Activated CD4-positive, CD25-positive, alpha-beta regulatory T cell treated with anti-CD3 and anti-CD28 coated beads, Interleukin-2, amount 50 U/mL, for 72 hours (primary cell): ENCODE measurements around the gene CPAMD8.
"Not testable (repeated sequence)": the region's sequence is repeated elsewhere in the genome, so short reads cannot be mapped to it uniquely, and the experiment has no call there.

Experiments used
- DNase-seq: peaks from one replicate; pipeline ENCODE4 v3.0.0; 2021

CPAMD8 gene

GRCh38 chr19:16944626-16945363 lies 81.8 kb downstream of the CPAMD8 start:
- DNase-seq, result no peak

GRCh38 chr19:16943942-16944625 lies 82.5 kb downstream of the CPAMD8 start:
- no peak for DNase-seq

GRCh38 chr19:16943090-16943489 lies 83.5 kb downstream of the CPAMD8 start:
- DNase-seq, result not testable (repeated sequence)

DNA sequence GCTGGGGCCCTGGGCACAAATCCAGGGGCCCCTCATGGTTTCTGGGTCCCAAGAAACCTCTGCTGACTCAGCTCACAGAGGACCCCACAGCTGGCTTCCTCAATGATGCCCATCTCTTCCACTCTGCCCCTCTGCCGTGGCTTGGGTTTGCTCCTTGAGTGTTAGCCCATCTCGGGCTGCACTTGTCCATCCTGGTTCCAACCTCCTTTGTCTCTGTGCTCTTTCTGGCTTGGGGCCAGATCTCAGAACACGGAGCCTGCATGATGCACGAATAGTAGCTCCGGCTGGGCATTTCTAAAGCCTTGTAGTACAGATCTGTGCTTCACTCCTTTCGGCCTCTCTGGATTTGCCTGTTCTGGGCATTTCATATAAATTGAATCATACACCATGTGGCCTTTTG lies 84.0 kb downstream of the CPAMD8 start:
- no peak for DNase-seq

DNA sequence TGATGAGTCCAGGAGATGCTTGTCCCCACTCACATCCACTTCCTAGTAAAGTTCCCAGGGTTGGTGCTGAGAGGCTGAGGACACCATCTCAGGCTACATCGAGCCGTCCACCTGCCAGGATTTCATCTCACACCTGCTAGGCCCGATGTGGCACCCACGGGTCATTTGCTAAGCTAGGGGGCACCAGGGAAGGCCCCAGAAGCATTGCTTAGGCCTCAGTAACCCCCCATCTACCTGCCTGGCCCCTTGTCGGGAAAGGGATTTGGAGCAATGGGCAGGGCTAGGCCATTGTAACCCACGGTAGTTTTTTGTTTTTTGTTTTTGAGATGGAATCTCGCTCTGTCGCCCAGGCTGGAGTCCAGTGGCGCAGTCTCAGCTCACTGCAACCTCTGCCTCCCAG lies 86.0 kb downstream of the CPAMD8 start:
- no peak for DNase-seq

GRCh38 chr19:16940063-16940462 lies 86.5 kb downstream of the CPAMD8 start:
- not testable (repeated sequence) for DNase-seq

DNA sequence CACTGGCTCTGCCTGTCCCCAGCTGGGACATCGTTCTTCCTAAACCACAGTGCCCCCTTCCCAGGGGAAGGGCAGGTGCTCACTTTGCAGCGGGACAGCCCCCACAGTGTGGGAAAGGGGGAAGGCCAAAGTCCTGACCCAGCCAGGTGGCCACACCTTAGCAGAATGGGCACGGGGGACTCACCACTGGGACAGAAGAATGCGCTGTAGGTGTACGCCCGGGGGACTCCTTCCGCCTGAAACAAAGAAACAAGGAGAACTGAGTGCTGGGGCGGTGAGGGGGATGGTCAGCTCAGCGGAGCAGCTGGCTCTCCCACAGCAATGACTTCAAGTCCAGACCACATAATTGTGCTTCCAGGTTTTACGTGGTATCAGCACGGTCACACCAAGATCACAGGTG lies 88.4 kb downstream of the CPAMD8 start:
- DNase-seq, result no peak

- not testable (repeated sequence) for DNase-seq
Measured at GRCh38 chr19:16937796-16938195, 88.8 kb downstream of the CPAMD8 start.

DNA sequence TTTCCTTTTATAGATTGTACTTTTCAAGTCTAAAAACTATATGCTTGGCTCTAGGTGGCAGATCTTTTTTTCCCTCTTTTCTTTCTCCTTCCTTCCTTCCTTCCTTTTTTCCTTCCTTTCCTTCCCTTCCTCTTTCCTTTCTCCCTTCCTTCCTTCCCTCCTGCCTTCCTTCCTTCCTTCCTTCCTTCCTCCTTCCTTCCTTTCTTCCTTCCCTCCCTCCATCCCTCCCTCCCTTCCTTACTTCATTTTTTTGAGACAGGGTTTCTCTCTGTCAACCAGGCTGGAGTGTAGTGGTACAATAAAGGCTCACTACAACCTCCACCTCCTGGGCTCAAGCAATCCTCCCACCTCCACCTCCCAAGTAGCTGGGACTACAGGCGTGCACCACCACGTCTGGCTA lies 89.7 kb downstream of the CPAMD8 start:
- DNase-seq, result no peak

GRCh38 chr19:16934489-16934888 lies 92.1 kb downstream of the CPAMD8 start:
- no peak for DNase-seq

DNA sequence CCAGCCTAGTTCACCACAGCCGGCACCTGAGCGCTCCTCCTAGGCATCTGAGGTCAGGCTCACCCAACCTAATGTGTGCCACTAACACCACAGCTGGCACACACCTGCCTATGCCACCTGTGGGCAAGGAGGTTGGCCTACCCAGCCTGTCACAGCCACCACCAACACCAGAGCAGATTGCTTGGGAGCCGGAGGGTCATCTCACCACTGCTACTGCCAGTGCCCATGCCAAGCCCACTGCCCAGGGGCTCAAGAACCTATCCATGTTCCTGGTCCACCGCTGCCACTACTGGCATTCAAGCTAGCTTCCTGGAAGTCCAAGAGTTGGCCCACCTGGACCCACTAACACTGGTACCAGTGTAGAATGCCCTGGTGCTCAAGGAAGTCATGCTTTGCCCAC lies 95.3 kb downstream of the CPAMD8 start:
- DNase-seq, result no peak

DNA sequence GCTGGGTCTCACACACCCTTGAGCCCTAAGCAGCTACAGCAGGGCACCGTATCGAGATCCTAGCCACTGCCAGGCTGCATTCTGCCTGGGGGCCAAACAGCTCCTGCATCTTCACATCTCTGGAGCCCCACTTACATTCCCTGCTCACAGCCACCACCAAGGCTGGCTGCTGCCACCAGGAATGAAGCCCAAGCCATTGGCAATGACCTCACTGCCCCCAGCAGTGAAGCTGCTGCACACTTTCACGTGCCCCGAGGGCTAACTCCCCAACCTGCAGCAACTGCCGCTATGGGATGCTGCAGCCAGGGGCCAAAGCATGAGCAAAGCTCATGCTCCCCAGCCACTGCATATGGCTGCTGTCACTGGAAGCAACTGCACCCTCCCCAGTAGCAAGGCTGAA lies 95.9 kb downstream of the CPAMD8 start:
- no peak for DNase-seq

DNA sequence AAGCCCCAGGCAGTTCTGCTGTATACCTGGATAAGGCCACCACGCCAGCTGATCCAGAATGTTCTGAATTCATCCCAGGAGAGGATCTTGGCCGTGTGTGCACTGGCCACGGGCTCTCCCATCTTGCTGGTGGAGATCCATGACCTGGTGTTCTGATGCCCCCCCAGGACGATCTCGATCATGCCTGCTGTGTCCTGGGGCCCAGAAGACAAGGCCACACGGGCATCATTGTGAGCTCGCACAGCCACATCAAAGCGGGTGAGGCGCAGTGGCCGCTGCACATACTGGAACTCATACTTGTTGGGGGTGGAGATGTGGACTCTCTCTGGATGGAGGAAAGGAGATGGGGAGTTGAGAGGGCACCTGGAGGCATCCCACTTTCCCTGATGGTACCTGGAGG lies 97.7 kb downstream of the CPAMD8 start:
- DNase-seq, result no peak

DNA sequence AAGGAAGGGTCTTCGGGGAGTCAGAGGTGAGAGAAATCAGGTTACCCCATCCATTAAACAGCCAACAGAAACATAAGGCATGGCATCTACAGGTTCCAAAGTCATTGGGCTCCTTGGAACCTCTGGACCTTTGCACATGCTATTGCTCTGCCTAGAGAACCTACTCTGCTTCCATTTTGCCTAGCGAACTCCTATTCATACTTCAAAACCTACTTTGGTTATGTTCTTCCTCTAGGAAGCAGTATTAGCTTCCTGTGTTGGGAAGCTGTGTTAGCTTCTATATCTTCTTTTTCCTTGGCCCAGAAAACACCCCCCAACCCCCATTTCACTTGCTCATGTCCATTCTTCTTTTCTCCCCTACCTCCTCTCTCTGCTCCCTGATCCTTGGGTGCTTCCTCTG lies 98.3 kb downstream of the CPAMD8 start:
- no peak for DNase-seq

DNA sequence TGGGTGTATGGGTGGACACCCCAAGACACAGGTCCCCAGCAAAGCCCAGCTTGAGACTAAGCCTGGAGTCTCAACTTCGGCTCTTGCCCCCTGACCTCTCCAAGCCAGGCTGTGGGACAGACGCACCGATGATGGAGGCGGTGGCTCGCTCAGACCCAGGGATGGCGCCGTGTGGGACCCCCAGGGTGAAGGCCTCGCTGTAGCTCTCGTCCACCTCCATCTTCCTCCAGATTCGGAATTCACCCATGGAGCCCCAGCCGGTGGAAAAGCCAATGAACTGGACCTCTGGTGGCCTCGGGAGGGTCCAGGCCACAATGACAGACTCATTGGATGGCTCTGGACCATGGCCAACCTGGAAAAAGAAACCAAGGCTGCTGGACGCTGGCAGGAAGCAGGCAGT lies 98.7 kb downstream of the CPAMD8 start:
- DNase-seq, result no peak

- no peak for DNase-seq
Measured at GRCh38 chr19:16922949-16923348, 103.7 kb downstream of the CPAMD8 start.

GRCh38 chr19:16922592-16922934 lies 104.0 kb downstream of the CPAMD8 start:
- no peak for DNase-seq

- no peak for DNase-seq
Measured at GRCh38 chr19:16921766-16922591, 104.6 kb downstream of the CPAMD8 start.

DNA sequence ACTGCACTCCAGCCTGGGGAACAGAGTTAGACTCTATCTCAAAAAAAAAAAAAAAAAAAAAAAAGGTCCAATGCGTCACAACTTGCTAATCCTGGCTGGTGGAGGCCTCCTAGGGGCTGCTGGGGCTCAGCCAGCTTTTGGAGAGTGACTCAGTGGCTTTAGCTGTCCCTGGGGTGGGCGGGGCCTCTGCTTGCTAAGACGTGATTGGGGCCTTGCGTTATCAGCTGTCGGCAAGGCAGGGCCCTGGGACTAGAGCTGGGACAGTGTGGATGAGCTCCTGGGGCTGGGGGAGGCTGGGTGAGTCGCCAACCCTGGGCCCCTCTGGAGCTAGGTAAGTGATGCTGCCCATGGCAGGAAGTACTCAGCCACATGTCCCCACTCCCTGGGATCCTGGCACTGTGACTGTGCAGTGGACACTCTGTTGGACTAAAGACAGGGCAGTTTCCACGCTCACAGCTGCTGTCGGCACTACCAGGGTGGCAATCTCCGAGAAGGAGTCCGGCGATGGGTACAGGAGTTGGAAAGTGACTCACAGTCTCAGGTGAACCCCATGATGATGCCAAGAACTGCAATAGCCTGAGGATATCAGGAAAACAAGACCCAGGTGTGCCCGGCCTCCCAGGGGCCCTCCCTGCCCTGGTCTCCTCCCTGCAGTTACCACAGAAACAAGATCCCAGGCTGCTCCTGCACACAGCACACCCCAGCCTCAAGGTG lies 105.6 kb downstream of the CPAMD8 start:
- no peak for DNase-seq

DNA sequence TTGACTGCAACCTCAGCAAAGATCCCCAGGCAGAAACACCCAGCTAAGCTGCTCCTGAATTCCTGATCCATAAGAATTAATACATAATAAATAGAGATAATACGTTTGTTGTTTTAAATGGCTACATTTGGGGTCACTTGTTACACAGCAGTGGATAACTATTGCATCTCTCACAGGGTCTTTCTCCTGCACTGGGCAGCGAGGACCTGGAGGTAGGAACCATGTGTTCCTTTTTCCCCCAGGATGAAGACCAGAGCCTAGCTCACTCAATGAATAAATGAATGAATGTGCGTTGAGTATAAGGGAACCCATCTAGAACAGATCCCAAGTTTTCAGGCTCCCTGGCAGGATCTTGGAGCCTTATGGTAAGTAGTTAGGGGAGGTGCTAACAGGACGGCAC lies 107.1 kb downstream of the CPAMD8 start:
- DNase-seq, result no peak

- DNase-seq, result no peak
Measured at GRCh38 chr19:16917401-16917800, 109.2 kb downstream of the CPAMD8 start.

- no peak for DNase-seq
Measured at GRCh38 chr19:16915734-16916133, 110.9 kb downstream of the CPAMD8 start.

DNA sequence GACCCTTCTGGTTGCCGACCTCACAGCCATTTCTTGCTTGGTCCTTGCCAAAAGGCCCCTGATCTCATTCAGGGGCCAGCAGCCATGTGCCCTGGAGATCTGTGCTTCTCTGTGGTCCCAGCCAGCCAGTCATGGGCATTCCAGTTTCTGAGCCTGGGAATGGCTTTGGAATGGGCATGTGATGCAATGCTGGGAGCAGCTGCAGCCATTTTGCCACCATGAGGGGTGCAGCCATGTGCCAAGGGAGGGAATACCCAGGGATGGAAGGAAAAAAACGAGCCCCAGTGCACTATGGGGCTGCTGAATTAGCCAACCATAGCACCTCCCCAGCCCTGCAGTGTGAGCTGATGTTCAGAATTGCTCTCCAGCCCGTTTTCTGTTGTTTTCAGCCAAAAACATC lies 111.5 kb downstream of the CPAMD8 start:
- no peak for DNase-seq
